Measurements from ENCODE around the gene PIEZO2.

Gene PIEZO2

GRCh38 chr18:10892786-10893185 is 256.6 kb downstream of the PIEZO2 start:
- no peak overlapping the region for H3K4me3 ChIP-seq (ENCODE audit: low read length)
- no peak for TF ChIP-seq CTCF (IDR thresholded peaks at IDR 0.05; ENCODE audit: insufficient read depth, low read depth, low read length, missing control alignments)
- DNase-seq (ENCODE audit: low read depth): no peak

- no peak for DNase-seq (ENCODE audit: low read depth)
- TF ChIP-seq CTCF (IDR thresholded peaks at IDR 0.05; ENCODE audit: insufficient read depth, low read depth, low read length, missing control alignments): no peak
- H3K4me3 ChIP-seq (ENCODE audit: low read length): no peak overlapping the region
These were observed 259.3 kb downstream of the PIEZO2 start for GRCh38 chr18:10890022-10890421.

GRCh38 chr18:10878703-10879102 is 270.7 kb downstream of the PIEZO2 start:
- no peak for DNase-seq (ENCODE audit: low read depth)
- no peak overlapping the region for H3K4me3 ChIP-seq (ENCODE audit: low read length)
- no peak for TF ChIP-seq CTCF (IDR thresholded peaks at IDR 0.05; ENCODE audit: insufficient read depth, low read depth, low read length, missing control alignments)

- DNase-seq (ENCODE audit: low read depth): no peak
- no peak for TF ChIP-seq CTCF (IDR thresholded peaks at IDR 0.05; ENCODE audit: insufficient read depth, low read depth, low read length, missing control alignments)
- H3K4me3 ChIP-seq (ENCODE audit: low read length): no peak overlapping the region
These were observed 271.4 kb downstream of the PIEZO2 start for GRCh38 chr18:10877987-10878386.

- no peak for TF ChIP-seq CTCF (IDR thresholded peaks at IDR 0.05; ENCODE audit: insufficient read depth, low read depth, low read length, missing control alignments)
- no peak for DNase-seq (ENCODE audit: low read depth)
- H3K4me3 ChIP-seq (ENCODE audit: low read length): no peak overlapping the region
These were observed 273.6 kb downstream of the PIEZO2 start for GRCh38 chr18:10875811-10876210.

GRCh38 chr18:10872304-10872703 is 277.1 kb downstream of the PIEZO2 start:
- no peak for TF ChIP-seq CTCF (IDR thresholded peaks at IDR 0.05; ENCODE audit: insufficient read depth, low read depth, low read length, missing control alignments)
- DNase-seq (ENCODE audit: low read depth): no peak
- no peak overlapping the region for H3K4me3 ChIP-seq (ENCODE audit: low read length)

- no peak overlapping the region for H3K4me3 ChIP-seq (ENCODE audit: low read length)
- TF ChIP-seq CTCF (IDR thresholded peaks at IDR 0.05; ENCODE audit: insufficient read depth, low read depth, low read length, missing control alignments): no peak
- DNase-seq (ENCODE audit: low read depth): no peak
These were observed 284.6 kb downstream of the PIEZO2 start for GRCh38 chr18:10864722-10865121.
